Karpas-422 (cell line): ENCODE measurements around the gene CDK6. TPM values are rescaled to one million over a fixed set of nuclear protein-coding genes. Genes with fewer than 3 reads are reported as not detected.
A peak's percentile ranks its signal among the peaks of the same experiment; 100 is the strongest.

Experiments
- DNase-seq: peaks from one replicate; pipeline ENCODE4 v3.0.0-alpha.2; 2015
- H2AFZ ChIP-seq: fragments of 200-600 bp; sonication (generic); 2 replicates; pipeline ENCODE4 v1.6.1; 2014; ENCODE audit warnings: antibody characterized with exemption, low read length, mixed read lengths
- H3K27ac ChIP-seq: fragments of 200-600 bp; sonication (generic); 2 replicates; pipeline ENCODE4 v1.5.1; 2014; ENCODE audit warnings: mild to moderate bottlenecking, low read length, moderate library complexity
- H3K27me3 ChIP-seq: fragments of 200-600 bp; sonication (generic); 2 replicates; pipeline ENCODE4 v1.6.1; 2014; ENCODE audit warnings: low read length, mixed read lengths
- H3K36me3 ChIP-seq: fragments of 200-600 bp; sonication (generic); 2 replicates; pipeline ENCODE4 v1.6.1; 2014; ENCODE audit warnings: low read length, mixed read lengths; ENCODE audit not compliant: insufficient read depth
- H3K4me1 ChIP-seq: fragments of 200-600 bp; sonication (generic); 2 replicates; pipeline ENCODE4 v1.6.1; 2014; ENCODE audit warnings: mild to moderate bottlenecking, low read length, mixed read lengths
- H3K4me2 ChIP-seq: fragments of 200-600 bp; sonication (generic); 2 replicates; pipeline ENCODE4 v1.6.1; 2014; ENCODE audit warnings: low read length, low read depth, mild to moderate bottlenecking; ENCODE audit not compliant: poor library complexity, severe bottlenecking
- H3K4me3 ChIP-seq: fragments of 200-600 bp; sonication (generic); 2 replicates; pipeline ENCODE4 v1.5.1; 2014; ENCODE audit warnings: mild to moderate bottlenecking, antibody characterized with exemption, low read length, mixed read lengths
- H3K79me2 ChIP-seq: fragments of 200-600 bp; sonication (generic); 2 replicates; pipeline ENCODE4 v1.6.1; 2014; ENCODE audit warnings: mild to moderate bottlenecking, low read length, mixed read lengths
- H3K9ac ChIP-seq: fragments of 200-600 bp; sonication (generic); 2 replicates; pipeline ENCODE4 v1.6.0; 2014; ENCODE audit warnings: low read length
- H3K9me2 ChIP-seq: fragments of 200-600 bp; sonication (generic), shearing (Covaris generic); replicated peaks from 2 replicates; pipeline ENCODE4 v1.6.0; 2014; ENCODE audit warnings: mild to moderate bottlenecking, low read length, moderate library complexity; ENCODE audit not compliant: insufficient read depth
- H3K9me3 ChIP-seq: fragments of 300-700, 200-600 bp; sonication (generic); 2 replicates; pipeline ENCODE4 v1.6.1; 2014; ENCODE audit warnings: low read length, mixed read lengths
- H4K20me1 ChIP-seq: fragments of 200-600 bp; sonication (generic); 2 replicates; pipeline ENCODE4 v1.6.1; 2014; ENCODE audit warnings: mild to moderate bottlenecking, antibody characterized with exemption, low read length, low read depth; ENCODE audit not compliant: insufficient read depth
- total RNA-seq: library from RNA; depleted of rRNA; stranded (reverse); fragments of >200 nt; shearing (Covaris generic); gene quantifications from 2 replicates; pipeline ENCODE4 v1.2.3, GENCODE V29; 2014; ENCODE audit warnings: low replicate concordance

Gene CDK6
- total RNA-seq, 1 experiment from 2014 or later = 65.1 TPM

GRCh38 chr7:92669616-92670165 is 166.7 kb downstream of the CDK6 start:
- no peak for DNase-seq
- H3K27me3 ChIP-seq = no peaks in the 10 kb centered on the region
- H3K27ac ChIP-seq = no peak overlapping the region
- no peak overlapping the region for H3K4me3 ChIP-seq
- H3K79me2 ChIP-seq = peaks cover 35% of the 10 kb centered on the region
- no peak overlapping the region for H3K4me2 ChIP-seq
- no peaks in the 10 kb centered on the region for H3K4me1 ChIP-seq
- no peaks in the 10 kb centered on the region for H3K9me3 ChIP-seq
- H3K9ac ChIP-seq = no peak overlapping the region
- no peak overlapping the region for H2AFZ ChIP-seq
- H3K9me2 ChIP-seq = no peaks in the 10 kb centered on the region
- no peaks in the 10 kb centered on the region for H3K36me3 ChIP-seq
- no peaks in the 10 kb centered on the region for H4K20me1 ChIP-seq

GRCh38 chr7:92668564-92668963 is 167.8 kb downstream of the CDK6 start:
- no peak overlapping the region for H3K4me2 ChIP-seq
- H3K27me3 ChIP-seq = no peaks in the 10 kb centered on the region
- H3K4me1 ChIP-seq = no peaks in the 10 kb centered on the region
- H3K9me2 ChIP-seq = no peaks in the 10 kb centered on the region
- DNase-seq = no peak
- no peak overlapping the region for H2AFZ ChIP-seq
- no peaks in the 10 kb centered on the region for H3K36me3 ChIP-seq
- H3K4me3 ChIP-seq = no peak overlapping the region
- H4K20me1 ChIP-seq = no peaks in the 10 kb centered on the region
- H3K9ac ChIP-seq = no peak overlapping the region
- peaks cover 29% of the 10 kb centered on the region for H3K79me2 ChIP-seq
- H3K27ac ChIP-seq = no peak overlapping the region
- no peaks in the 10 kb centered on the region for H3K9me3 ChIP-seq

GRCh38 chr7:92667816-92668535 is 168.4 kb downstream of the CDK6 start:
- H4K20me1 ChIP-seq = no peaks in the 10 kb centered on the region
- no peak overlapping the region for H3K27ac ChIP-seq
- H3K4me1 ChIP-seq = no peaks in the 10 kb centered on the region
- no peak overlapping the region for H2AFZ ChIP-seq
- no peaks in the 10 kb centered on the region for H3K9me3 ChIP-seq
- no peaks in the 10 kb centered on the region for H3K36me3 ChIP-seq
- H3K4me3 ChIP-seq = no peak overlapping the region
- no peaks in the 10 kb centered on the region for H3K27me3 ChIP-seq
- no peak overlapping the region for H3K4me2 ChIP-seq
- H3K9me2 ChIP-seq = no peaks in the 10 kb centered on the region
- peaks cover 27% of the 10 kb centered on the region for H3K79me2 ChIP-seq
- H3K9ac ChIP-seq = no peak overlapping the region
- DNase-seq = no peak

GRCh38 chr7:92665926-92666325 is 170.4 kb downstream of the CDK6 start:
- Histone ChIP-seq H3K27ac (no peak overlapping the region), H3K36me3 (no peaks in the 10 kb centered on the region), H3K9ac (no peak overlapping the region), H3K4me1 (no peaks in the 10 kb centered on the region), H2AFZ (no peak overlapping the region), H3K9me3 (no peaks in the 10 kb centered on the region), H3K4me2 (no peak overlapping the region), H3K9me2 (no peaks in the 10 kb centered on the region), H3K27me3 (no peaks in the 10 kb centered on the region), H3K4me3 (no peak overlapping the region), H3K79me2 (peaks cover 28% of the 10 kb centered on the region), H4K20me1 (no peaks in the 10 kb centered on the region)
- no peak for DNase-seq

GRCh38 chr7:92661651-92662050 is 174.7 kb downstream of the CDK6 start:
- Histone ChIP-seq H3K27me3 (no peaks in the 10 kb centered on the region), H3K4me2 (no peak overlapping the region), H3K4me3 (no peak overlapping the region), H3K9me2 (no peaks in the 10 kb centered on the region), H3K9ac (no peak overlapping the region), H3K4me1 (peaks cover 31% of the 10 kb centered on the region), H3K9me3 (no peaks in the 10 kb centered on the region), H3K27ac (no peak overlapping the region), H3K36me3 (no peaks in the 10 kb centered on the region), H2AFZ (no peak overlapping the region), H4K20me1 (no peaks in the 10 kb centered on the region), H3K79me2 (peaks cover 47% of the 10 kb centered on the region)
- no peak for DNase-seq

GRCh38 chr7:92658671-92659070 is 177.7 kb downstream of the CDK6 start:
- H3K27me3 ChIP-seq = no peaks in the 10 kb centered on the region
- DNase-seq = no peak
- H3K36me3 ChIP-seq = no peaks in the 10 kb centered on the region
- no peaks in the 10 kb centered on the region for H3K9me3 ChIP-seq
- no peak overlapping the region for H3K9ac ChIP-seq
- no peak overlapping the region; the same call in 1 of the 2 replicates for H3K27ac ChIP-seq
- H3K4me1 ChIP-seq = peaks cover 31% of the 10 kb centered on the region
- H2AFZ ChIP-seq = no peak overlapping the region
- H3K9me2 ChIP-seq = no peaks in the 10 kb centered on the region
- H3K4me3 ChIP-seq = no peak overlapping the region
- H3K4me2 ChIP-seq = peak overlapping the region; percentile 50
- H3K79me2 ChIP-seq = peaks cover 51% of the 10 kb centered on the region
- no peaks in the 10 kb centered on the region for H4K20me1 ChIP-seq

- Histone ChIP-seq H3K9me3 (no peaks in the 10 kb centered on the region), H4K20me1 (no peaks in the 10 kb centered on the region), H3K4me2 (no peak overlapping the region), H3K27ac (no peak overlapping the region; the same call in 1 of the 2 replicates), H3K36me3 (no peaks in the 10 kb centered on the region), H3K27me3 (no peaks in the 10 kb centered on the region), H3K4me1 (peaks cover 31% of the 10 kb centered on the region), H2AFZ (no peak overlapping the region), H3K9ac (no peak overlapping the region), H3K4me3 (no peak overlapping the region), H3K9me2 (no peaks in the 10 kb centered on the region), H3K79me2 (peaks cover 55% of the 10 kb centered on the region)
- no peak for DNase-seq
These were observed 179.0 kb downstream of the CDK6 start for GRCh38 chr7:92657391-92657790.

GRCh38 chr7:92656121-92656520 is 180.3 kb downstream of the CDK6 start:
- no peak for DNase-seq
- no peak overlapping the region for H3K9ac ChIP-seq
- no peak overlapping the region for H3K4me3 ChIP-seq
- H3K27ac ChIP-seq = no peak overlapping the region
- peaks cover 31% of the 10 kb centered on the region for H3K4me1 ChIP-seq
- H3K36me3 ChIP-seq = no peaks in the 10 kb centered on the region
- no peaks in the 10 kb centered on the region for H4K20me1 ChIP-seq
- H3K4me2 ChIP-seq = no peak overlapping the region
- no peaks in the 10 kb centered on the region for H3K27me3 ChIP-seq
- no peaks in the 10 kb centered on the region for H3K9me2 ChIP-seq
- no peak overlapping the region for H2AFZ ChIP-seq
- H3K79me2 ChIP-seq = peaks cover 53% of the 10 kb centered on the region
- H3K9me3 ChIP-seq = no peaks in the 10 kb centered on the region
